GM12801 (cell line): ENCODE results near the gene TIMM21.

Experiments used
- CTCF ChIP-seq: IDR thresholded peaks from one replicate; pipeline ENCODE4 v1.5.1; 2011; ENCODE audit warnings: control low read depth; ENCODE audit not compliant: insufficient read length; ENCODE audit errors: extremely low read depth

TIMM21 gene

GRCh38 chr18:74194691-74195090 lies 46.4 kb downstream of the TIMM21 start:
- no peak for TF ChIP-seq CTCF

- no peak for TF ChIP-seq CTCF
Observed at GRCh38 chr18:74196220-74197119, 48.1 kb downstream of the TIMM21 start.

- no peak for TF ChIP-seq CTCF
Observed at GRCh38 chr18:74197705-74198341, 49.5 kb downstream of the TIMM21 start.

- no peak for TF ChIP-seq CTCF
Observed at GRCh38 chr18:74198453-74198852, 50.1 kb downstream of the TIMM21 start.

GRCh38 chr18:74200780-74201179 lies 52.5 kb downstream of the TIMM21 start:
- TF ChIP-seq CTCF, result no peak

GRCh38 chr18:74203811-74204210 lies 55.5 kb downstream of the TIMM21 start:
- no peak for TF ChIP-seq CTCF

- no peak for TF ChIP-seq CTCF
Observed at GRCh38 chr18:74204526-74205152, 56.3 kb downstream of the TIMM21 start.
